ENCODE results near the gene METTL25B. TPM values are rescaled to one million over a fixed set of nuclear protein-coding genes. Genes with fewer than 3 reads are reported as not detected.

The METTL25B gene
- total RNA-seq, 3 donors from 2014 or later: 15.5 to 41.3 (median 30.2) TPM

GRCh38 chr1:156705321-156705917 is 22.9 kb upstream of the METTL25B start, which contains the start of gene CRABP2:
CRABP2 (minus strand) TSS chr1:156705583; CDS start chr1:156705446, 137 bp downstream.
- intact Hi-C loops (cut with DNase I; ENCODE audit: low total_unique reads): no loop called here
- H3K4me1 ChIP-seq: peaks cover 43 to 54% of the 10 kb centered on the region in 2 donors

DNA sequence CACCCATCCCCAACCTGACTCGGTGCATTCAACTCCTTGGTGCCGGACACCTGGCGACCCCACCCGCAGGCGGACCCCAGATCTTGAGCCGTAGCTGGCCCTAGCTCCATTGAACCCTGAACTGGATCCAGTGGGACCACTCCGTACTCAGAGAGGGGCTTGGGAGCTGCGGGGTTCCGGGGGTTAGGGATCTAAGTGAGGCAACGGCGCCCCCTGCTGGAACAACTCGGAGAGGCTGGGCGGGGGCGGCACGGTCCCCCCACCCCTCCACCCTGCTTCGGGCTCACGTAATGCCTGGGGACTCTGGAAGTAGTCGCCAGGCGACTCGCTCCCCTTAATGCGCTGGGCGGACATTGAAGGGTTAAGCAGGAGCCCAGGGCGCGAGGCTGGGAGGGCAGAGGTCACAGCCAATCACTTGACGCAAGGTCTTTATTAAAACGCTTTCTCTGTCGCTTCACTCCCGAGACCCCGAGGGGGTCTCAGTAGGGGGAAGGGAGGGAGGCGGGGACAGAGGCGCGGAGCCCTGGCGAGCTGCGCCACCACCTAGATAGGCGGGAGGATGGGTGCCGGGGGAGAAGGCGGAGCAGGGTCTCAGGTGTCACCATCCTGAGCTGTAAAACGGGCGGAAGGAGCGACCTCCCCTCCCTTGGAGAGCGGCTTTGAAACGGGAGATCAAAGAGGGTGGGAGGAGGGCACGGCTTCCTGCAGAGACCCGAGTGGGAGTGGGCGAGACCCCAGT is 22.2 kb upstream of the METTL25B start:
- H3K27ac ChIP-seq: peak overlapping the region; percentile 92 to 94
- H3K36me3 ChIP-seq: no peaks in the 10 kb centered on the region
- no peaks in the 10 kb centered on the region for H3K9me3 ChIP-seq
- peak; percentile 66 to 73 for DNase-seq (ENCODE audit: low spot score in 2 of 2)
- intact Hi-C loops (cut with DNase I; ENCODE audit: low total_unique reads): no loop called here
- H3K27me3 ChIP-seq: no peaks in the 10 kb centered on the region
- peaks cover 43 to 60% of the 10 kb centered on the region in 2 donors for H3K4me1 ChIP-seq
- H3K4me3 ChIP-seq: peak overlapping the region; percentile 42 to 72 (median 54)
- peak in 2 of 3 donors; percentile 1 to 33 for TF ChIP-seq POLR2AphosphoS5 (IDR thresholded peaks at IDR 0.05)
- no peak for TF ChIP-seq POLR2A (IDR thresholded peaks at IDR 0.05)
- peak; percentile 79 to 93 (median 80) for TF ChIP-seq CTCF (IDR thresholded peaks at IDR 0.05)

More at GRCh38 chr1:156705321-156705917, 22.9 kb upstream of the METTL25B start, which contains the start of gene CRABP2:
- Histone ChIP-seq H3K27me3 (no peaks in the 10 kb centered on the region), H3K9me3 (no peaks in the 10 kb centered on the region), H3K36me3 (no peaks in the 10 kb centered on the region), H3K27ac (peak within 1 kb of the TSS; percentile 92 to 94), H3K4me3 (peak within 1 kb of the TSS; percentile 42 to 72 (median 54))
- TF ChIP-seq POLR2A (IDR thresholded peaks at IDR 0.05) (no peak), POLR2AphosphoS5 (IDR thresholded peaks at IDR 0.05) (no peak), CTCF (IDR thresholded peaks at IDR 0.05) (no peak)
- DNase-seq (ENCODE audit: low spot score in 2 of 2): no peak

- Histone ChIP-seq H3K27me3 (no peaks in the 10 kb centered on the region), H3K4me3 (peak overlapping the region; percentile 42 to 72 (median 54)), H3K27ac (peak overlapping the region; percentile 92 to 94), H3K36me3 (no peaks in the 10 kb centered on the region), H3K4me1 (peaks cover 48 to 65% of the 10 kb centered on the region in 2 donors), H3K9me3 (no peaks in the 10 kb centered on the region)
- DNase-seq (ENCODE audit: low spot score in 2 of 2): peak; percentile 70 to 71
- TF ChIP-seq CTCF (IDR thresholded peaks at IDR 0.05) (no peak), POLR2A (IDR thresholded peaks at IDR 0.05) (no peak), POLR2AphosphoS5 (IDR thresholded peaks at IDR 0.05) (no peak)
- intact Hi-C loops (cut with DNase I; ENCODE audit: low total_unique reads): no loop called here
Observed at GRCh38 chr1:156706657-156707416, 21.4 kb upstream of the METTL25B start.

DNA sequence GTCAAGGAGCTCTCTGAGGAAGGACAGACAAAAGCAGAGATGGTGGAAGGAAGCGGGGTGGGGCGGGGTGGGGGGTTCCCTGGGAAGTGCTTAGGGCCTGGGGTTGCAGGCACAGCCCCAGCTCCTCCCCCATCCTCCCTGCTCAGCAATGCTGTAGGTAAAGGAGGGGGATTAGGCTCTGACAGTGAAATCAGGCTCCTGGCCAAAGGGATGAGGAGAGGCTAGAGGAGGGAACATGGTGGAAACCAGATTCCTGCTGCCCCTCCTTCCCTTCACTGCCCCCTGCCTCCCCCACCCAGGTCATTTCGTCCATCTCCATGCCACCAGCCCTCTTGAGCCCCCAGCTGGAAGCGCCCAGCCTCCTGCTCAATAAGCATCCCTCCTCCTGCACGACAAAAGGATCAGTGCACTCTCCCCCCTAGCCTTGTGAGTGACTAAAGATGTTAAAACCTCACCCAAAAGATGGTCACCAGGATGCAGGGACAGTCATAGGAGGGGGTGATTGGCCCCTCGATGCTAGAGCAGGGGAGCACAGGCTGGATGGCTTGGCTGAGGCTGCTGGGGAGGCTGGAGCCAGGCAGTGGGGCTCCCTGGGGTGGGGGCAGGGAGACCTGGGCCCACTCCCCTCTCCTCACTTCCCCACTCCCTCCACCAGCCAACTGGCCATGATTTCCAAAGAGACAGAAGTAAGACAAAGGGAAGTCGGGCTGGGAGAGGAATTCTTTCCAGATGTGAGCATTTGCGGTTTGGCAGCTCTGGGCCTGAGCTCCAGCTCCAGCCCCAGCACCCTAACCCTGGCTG is 20.7 kb upstream of the METTL25B start:
- intact Hi-C loops (cut with DNase I; ENCODE audit: low total_unique reads): no loop called here

More for the DNA sequence above, 20.7 kb upstream of the METTL25B start:
- H3K4me1 ChIP-seq: peaks cover 53 to 70% of the 10 kb centered on the region in 2 donors
- TF ChIP-seq POLR2A (IDR thresholded peaks at IDR 0.05): no peak
- TF ChIP-seq CTCF (IDR thresholded peaks at IDR 0.05): no peak
- TF ChIP-seq POLR2AphosphoS5 (IDR thresholded peaks at IDR 0.05): no peak
- peak overlapping the region; percentile 92 to 94 for H3K27ac ChIP-seq
- H3K36me3 ChIP-seq: no peaks in the 10 kb centered on the region
- no peaks in the 10 kb centered on the region for H3K27me3 ChIP-seq
- no peaks in the 10 kb centered on the region for H3K9me3 ChIP-seq
- no peak for DNase-seq (ENCODE audit: low spot score in 2 of 2)
- no peak overlapping the region for H3K4me3 ChIP-seq
